Transverse colon (tissue), 4 donors: Measurements from ENCODE around the gene MND1.

Experiments used
- EP300 ChIP-seq: sonication (generic); formaldehyde crosslinking; IDR thresholded peaks from one replicate; pipeline ENCODE4 v1.6.1; 2017; ENCODE audit warnings: antibody characterized with exemption, low read depth
- POLR2A ChIP-seq: fragments of 450-650 bp; IDR thresholded peaks from one replicate; pipeline ENCODE4 v1.6.1; 2016; ENCODE audit warnings: antibody characterized with exemption, mild to moderate bottlenecking, moderate library complexity
- POLR2AphosphoS5 ChIP-seq, 3 donors: sonication (generic); formaldehyde crosslinking; IDR thresholded peaks; one replicate each; pipeline ENCODE4 v1.6.1; 2016; ENCODE audit warnings: antibody characterized with exemption in 3 of 3
- TF ChIP-seq, protein P1 (sequence below), 5 experiments: fragments of 200-600 bp in 3 of 5; fragments of 450-650 bp in 2 of 5; sonication (generic) in 3 of 5; IDR thresholded peaks; 1 replicate in 2 of 5; 2 replicates in 3 of 5; pipeline ENCODE4 v1.5.1; 2016 to 2017; ENCODE audit warnings: antibody characterized with exemption in 5 of 5, inconsistent platforms in 3 of 5, mild to moderate bottlenecking in 2 of 5, moderate library complexity in 1 of 5

DNA sequence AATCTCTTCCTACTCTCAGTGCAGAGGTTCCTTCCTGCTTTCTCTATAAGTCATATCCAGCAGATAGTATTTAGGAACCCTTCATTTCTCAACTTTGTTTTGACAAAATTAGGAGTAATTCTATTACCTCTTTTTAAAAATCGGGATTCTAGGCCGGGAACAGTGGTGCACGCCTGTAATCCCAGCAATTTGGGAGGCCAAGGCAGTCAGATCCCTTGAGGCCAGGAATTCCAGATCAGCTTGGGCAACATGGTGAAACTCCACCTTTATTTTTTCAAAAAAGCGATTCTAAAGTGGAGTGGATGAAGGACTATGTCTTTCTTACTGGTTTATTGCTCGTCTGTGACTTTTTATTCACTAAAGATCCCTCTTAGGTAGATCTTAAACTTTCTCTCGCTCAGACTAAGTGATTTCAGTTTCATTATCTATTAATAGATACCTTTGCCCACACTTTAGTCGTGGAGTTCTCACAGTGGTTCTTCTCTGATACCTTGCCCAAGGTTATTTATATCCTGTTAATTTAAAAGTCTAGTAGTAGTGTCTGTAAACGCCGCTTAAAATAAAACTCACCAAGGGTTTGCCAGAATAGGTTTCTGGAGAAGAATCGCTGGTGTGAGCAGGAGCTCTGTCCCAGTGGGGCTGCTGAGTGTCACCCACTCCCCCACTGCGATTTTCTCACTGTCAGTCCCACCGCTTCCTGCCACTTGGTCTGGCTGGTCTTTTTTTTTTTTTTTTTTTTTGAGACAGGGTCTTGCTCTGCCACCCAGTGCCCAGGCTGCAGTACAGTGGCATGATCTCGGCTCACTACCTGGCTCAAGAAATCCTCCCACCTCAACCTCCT is 94.6 kb downstream of the MND1 start:
- TF ChIP-seq, protein P1, sequence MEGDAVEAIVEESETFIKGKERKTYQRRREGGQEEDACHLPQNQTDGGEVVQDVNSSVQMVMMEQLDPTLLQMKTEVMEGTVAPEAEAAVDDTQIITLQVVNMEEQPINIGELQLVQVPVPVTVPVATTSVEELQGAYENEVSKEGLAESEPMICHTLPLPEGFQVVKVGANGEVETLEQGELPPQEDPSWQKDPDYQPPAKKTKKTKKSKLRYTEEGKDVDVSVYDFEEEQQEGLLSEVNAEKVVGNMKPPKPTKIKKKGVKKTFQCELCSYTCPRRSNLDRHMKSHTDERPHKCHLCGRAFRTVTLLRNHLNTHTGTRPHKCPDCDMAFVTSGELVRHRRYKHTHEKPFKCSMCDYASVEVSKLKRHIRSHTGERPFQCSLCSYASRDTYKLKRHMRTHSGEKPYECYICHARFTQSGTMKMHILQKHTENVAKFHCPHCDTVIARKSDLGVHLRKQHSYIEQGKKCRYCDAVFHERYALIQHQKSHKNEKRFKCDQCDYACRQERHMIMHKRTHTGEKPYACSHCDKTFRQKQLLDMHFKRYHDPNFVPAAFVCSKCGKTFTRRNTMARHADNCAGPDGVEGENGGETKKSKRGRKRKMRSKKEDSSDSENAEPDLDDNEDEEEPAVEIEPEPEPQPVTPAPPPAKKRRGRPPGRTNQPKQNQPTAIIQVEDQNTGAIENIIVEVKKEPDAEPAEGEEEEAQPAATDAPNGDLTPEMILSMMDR (IDR thresholded peaks at IDR 0.05) = no peak
- TF ChIP-seq EP300 (no peak), POLR2A (no peak), POLR2AphosphoS5 (IDR thresholded peaks at IDR 0.05) (no peak)
